ENCODE data around the gene SKIDA1.
A peak's percentile ranks its signal among the peaks of the same experiment; 100 is the strongest.

Gene SKIDA1

DNA sequence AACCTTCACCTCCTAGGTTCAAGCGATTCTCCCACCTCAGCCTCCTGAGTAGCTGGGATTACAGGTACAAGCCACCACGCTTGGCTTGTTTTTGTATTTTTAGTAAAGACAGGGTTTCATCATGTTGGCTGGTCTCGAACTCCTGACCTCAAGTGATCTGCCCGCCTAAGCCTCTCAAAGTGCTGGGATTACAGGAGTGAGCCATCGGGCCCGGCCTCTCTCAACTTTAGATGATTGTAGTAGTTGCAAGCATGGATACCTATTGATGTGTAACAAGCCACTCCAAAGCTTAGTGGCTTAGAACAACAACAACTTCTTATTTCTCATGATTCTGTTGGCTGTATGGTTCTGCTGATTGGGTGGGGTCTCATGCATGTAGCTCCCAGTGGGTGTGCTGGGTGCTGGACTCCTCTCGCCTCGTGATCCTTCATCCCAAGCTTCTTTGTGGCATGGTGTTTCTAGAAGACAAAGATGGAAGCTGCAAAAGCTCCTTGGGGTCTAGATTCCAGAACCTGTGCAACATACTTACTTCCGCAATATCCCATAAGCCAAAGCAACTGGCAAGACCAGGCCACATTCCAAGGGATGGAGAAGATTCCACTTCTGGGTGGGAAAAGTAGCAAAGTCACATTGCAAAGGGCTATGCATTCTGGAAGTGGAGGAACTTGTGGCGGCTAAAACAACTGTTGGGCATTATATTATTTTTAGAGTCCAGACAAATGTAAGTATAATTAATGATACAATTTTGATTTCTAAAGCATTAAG, 37.9 kb downstream of the SKIDA1 start:
- DNase-seq (ENCODE audit: low read depth, low spot score) = no peak

DNA sequence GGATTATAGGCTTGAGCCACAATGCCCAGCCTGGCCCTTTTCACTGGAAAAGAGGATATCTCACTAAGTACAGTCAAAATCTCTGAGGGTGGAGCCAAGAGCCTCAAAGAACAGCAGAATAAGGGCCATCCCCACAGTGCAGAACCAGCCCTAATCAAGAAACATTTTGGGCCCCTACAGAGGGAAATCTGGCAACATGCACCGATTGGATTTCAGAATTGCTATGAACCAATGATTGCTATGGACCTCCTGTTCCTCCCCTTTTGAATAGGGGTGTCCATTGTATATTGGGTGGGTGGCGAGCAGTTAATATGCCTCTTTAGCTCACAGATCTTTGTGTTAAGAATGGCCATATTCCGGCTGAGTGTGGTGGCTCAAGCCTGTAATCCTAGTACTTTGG, 42.7 kb downstream of the SKIDA1 start:
- no peak for DNase-seq (ENCODE audit: low read depth, low spot score)

DNA sequence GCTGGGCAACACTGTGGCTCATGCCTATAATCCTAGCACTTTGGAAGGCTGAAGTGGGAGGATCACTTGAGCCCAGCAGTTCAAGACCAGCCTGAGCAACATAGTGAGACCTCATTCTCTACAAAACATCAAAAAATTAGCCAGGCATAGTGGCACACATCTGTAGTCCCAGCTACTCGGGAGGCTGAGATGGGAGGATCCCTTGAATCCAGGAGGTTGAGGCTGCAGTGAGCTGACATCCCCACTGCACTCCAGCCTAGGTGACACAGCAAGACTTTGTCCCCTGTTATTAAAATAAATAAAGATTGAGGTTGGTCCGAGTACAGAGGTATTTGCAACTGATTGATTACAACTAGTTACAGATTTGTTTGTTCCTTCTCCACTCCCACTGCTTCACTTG, 44.1 kb downstream of the SKIDA1 start:
- DNase-seq (ENCODE audit: low read depth, low spot score) = no peak

DNA sequence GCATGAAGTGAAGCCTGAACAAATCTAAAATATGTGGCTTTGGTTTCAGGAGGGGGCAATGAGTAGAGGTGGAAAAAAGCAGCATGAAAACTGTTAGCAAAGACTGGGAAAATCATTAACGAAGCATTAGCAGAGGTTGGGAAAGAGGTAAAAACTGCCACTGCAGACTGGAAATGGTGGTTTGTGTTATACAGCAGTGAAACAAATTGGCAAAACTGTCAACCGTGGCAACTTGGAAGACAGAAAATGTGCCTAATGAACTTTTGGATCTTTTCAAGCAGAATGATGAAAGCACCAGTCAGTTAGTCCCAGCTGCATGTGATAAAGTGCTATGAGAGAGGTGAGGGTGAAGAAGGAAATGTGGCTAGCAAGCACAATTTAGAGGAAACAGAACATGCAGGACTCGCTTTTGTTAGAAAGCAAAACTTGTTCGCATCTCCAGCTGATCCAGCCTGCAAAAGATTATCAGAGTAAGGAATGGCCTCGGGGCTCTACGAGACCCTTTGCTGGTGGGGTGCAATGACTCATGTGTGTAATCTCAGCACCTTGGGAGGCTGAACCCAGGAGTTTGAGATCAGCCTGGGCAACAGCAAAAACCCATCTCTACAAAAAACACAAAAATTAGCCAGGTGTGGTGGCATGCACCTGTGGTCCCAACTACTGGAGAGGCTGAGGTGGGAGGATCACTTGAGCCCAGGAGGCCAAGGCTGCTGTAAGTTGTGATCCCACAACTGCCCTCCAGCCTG, 45.7 kb downstream of the SKIDA1 start:
- DNase-seq (ENCODE audit: low read depth, low spot score) = no peak

DNA sequence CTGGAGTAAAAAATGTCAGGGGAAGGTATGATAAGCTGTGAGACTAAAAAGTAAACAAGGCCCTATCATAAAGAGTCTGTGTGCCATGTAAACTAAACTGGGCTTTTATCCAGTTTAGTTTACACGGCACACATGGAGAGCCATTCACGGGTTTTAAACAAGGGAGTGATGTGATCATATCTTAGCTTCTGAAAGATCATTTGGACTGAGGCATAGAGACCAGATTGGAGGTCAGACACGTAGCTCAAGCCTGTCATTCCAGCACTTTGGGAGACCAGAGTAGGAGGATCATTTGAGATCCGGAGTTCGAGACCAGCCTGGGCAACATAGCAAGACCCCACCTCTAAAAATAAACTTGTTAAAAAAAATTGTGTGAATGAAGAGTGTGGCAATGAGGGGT, 50.1 kb downstream of the SKIDA1 start:
- DNase-seq (ENCODE audit: low read depth, low spot score) = no peak

GRCh38 chr10:21473541-21473940, 51.9 kb downstream of the SKIDA1 start:
- DNase-seq (ENCODE audit: low read depth, low spot score) = no peak

- peak; percentile 62 for DNase-seq (ENCODE audit: low read depth, low spot score)
Measured at GRCh38 chr10:21473135-21473534, 52.3 kb downstream of the SKIDA1 start.

- DNase-seq (ENCODE audit: low read depth, low spot score) = no peak
Measured at GRCh38 chr10:21468086-21468485, 57.4 kb downstream of the SKIDA1 start.

- DNase-seq (ENCODE audit: low read depth, low spot score) = no peak
Measured at GRCh38 chr10:21467633-21468032, 57.8 kb downstream of the SKIDA1 start.

- no peak for DNase-seq (ENCODE audit: low read depth, low spot score)
Measured at GRCh38 chr10:21464134-21464533, 61.3 kb downstream of the SKIDA1 start.
